Dedifferentiated amniotic fluid mesenchymal stem cell (primary cell): ENCODE data around the gene NUCB1.

Experiments used
- DNase-seq: peaks from one replicate; pipeline ENCODE4 v3.0.0-alpha.2; 2016; ENCODE audit errors: extremely low spot score

The NUCB1 gene

GRCh38 chr19:48963371-48964204 lies 63.5 kb downstream of the NUCB1 start:
- DNase-seq, result no peak

GRCh38 chr19:48964205-48965039 lies 64.3 kb downstream of the NUCB1 start:
- no peak for DNase-seq

GRCh38 chr19:48965040-48965805 lies 65.1 kb downstream of the NUCB1 start, which contains the start of gene FTL:
FTL (plus strand) TSS chr19:48965309; CDS start chr19:48965508, 199 bp downstream.
- DNase-seq, result peak; percentile 91

GRCh38 chr19:48965806-48966540 lies 65.9 kb downstream of the NUCB1 start:
- peak; percentile 61 for DNase-seq

GRCh38 chr19:48966541-48967345 lies 66.6 kb downstream of the NUCB1 start:
- DNase-seq, result no peak

- peak; percentile 42 for DNase-seq
Measured at GRCh38 chr19:48967346-48968178, 67.5 kb downstream of the NUCB1 start.

- DNase-seq, result no peak
Measured at GRCh38 chr19:48968179-48968661, 68.1 kb downstream of the NUCB1 start.

- DNase-seq, result no peak
Measured at GRCh38 chr19:48968813-48969218, 68.7 kb downstream of the NUCB1 start.

- DNase-seq, result no peak
Measured at GRCh38 chr19:48969276-48970138, 69.4 kb downstream of the NUCB1 start.

GRCh38 chr19:48970139-48970766 lies 70.1 kb downstream of the NUCB1 start:
- DNase-seq, result no peak

GRCh38 chr19:48970923-48971395 lies 70.8 kb downstream of the NUCB1 start:
- peak; percentile 49 for DNase-seq
